HCT116 (cell line): ENCODE measurements around the gene SPTB. TPM values are rescaled to one million over a fixed set of nuclear protein-coding genes. Genes with fewer than 3 reads are reported as not detected.

ENCODE experiments used
- ATAC-seq: fragments of 200-7000 bp; cut with Tn5 transposase; 2 replicates; pipeline ENCODE4 v1.9.1; 2020; ENCODE audit warnings: mild to moderate bottlenecking, moderate library complexity
- BruUV-seq: library from RNA; stranded (reverse); fragments of 400-500 nt; replicated peaks from 2 replicates; lab custom pipeline; 2021; lab: Mats Ljungman, UMichigan
- CTCF ChIA-PET: fragments of 300-600 bp; sonication (Branson Sonifier 250); formaldehyde crosslinking; loops from one replicate; lab custom pipeline; 2021; ENCODE audit warnings: antibody characterized with exemption; lab: Charles Lee
- POLR2A ChIA-PET: fragments of 300-600, 350-600 bp; sonication (Branson Sonifier 250); formaldehyde crosslinking; loops from one replicate; lab custom pipeline; 2021; ENCODE audit warnings: antibody characterized with exemption; lab: Charles Lee
- RAD21 ChIA-PET, 2 experiments: fragments of 300-600 bp; sonication (Branson Sonifier 250); formaldehyde crosslinking; loops; one replicate each; lab custom pipeline; 2023; ENCODE audit warnings: low total read pairs in 2 of 2; ENCODE audit not compliant: uncharacterized antibody in 2 of 2, unreplicated experiment in 2 of 2, low non-redundant PET in 1 of 2; lab: Charles Lee
- DNase-seq: peaks from one replicate; pipeline ENCODE4 v3.0.0-alpha.2; 2010; ENCODE audit warnings: low read depth, low spot score
- H2AFZ ChIP-seq: fragments of 200-600 bp; shearing (Covaris generic), sonication (generic); 2 replicates; pipeline ENCODE4 v1.6.1; 2017; ENCODE audit warnings: low read depth, mixed run types, mixed read lengths, antibody characterized with exemption, low read length; ENCODE audit not compliant: poor library complexity, severe bottlenecking
- H3K27ac ChIP-seq: 2 replicates; pipeline ENCODE4 v1.5.1; 2012; ENCODE audit warnings: low read depth, low read length
- H3K27me3 ChIP-seq: fragments of 200-600 bp; sonication (generic); 2 replicates; pipeline ENCODE4 v1.6.1; 2016; ENCODE audit warnings: mixed run types, low read length, mixed read lengths; ENCODE audit not compliant: insufficient read depth
- H3K36me3 ChIP-seq, 2 experiments: fragments of 200-500 bp in 1 of 2; fragments of 200-600 bp in 1 of 2; sonication (Bioruptor generic) in 1 of 2; sonication (generic) in 1 of 2; 2 replicates each; pipeline versions ENCODE4 v1.5.1 to v1.6.1; 2014 to 2016; ENCODE audit warnings: low read length in 2 of 2, inconsistent platforms in 1 of 2, mixed read lengths in 1 of 2, mixed run types in 1 of 2; ENCODE audit not compliant: insufficient read depth in 2 of 2, control insufficient read depth in 1 of 2
- H3K4me1 ChIP-seq, 2 experiments: fragments of 200-600 bp in 1 of 2; sonication (generic) in 1 of 2; 2 replicates each; pipeline versions ENCODE4 v1.5.1 to v1.6.1; 2012 to 2017; ENCODE audit warnings: low read length in 2 of 2, inconsistent platforms in 1 of 2, mild to moderate bottlenecking in 1 of 2, mixed read lengths in 1 of 2, mixed run types in 1 of 2, moderate library complexity in 1 of 2; ENCODE audit not compliant: insufficient read depth in 2 of 2, control insufficient read depth in 1 of 2
- H3K4me2 ChIP-seq: fragments of 200-600 bp; sonication (generic); 2 replicates; pipeline ENCODE4 v1.6.1; 2017; ENCODE audit warnings: mixed run types, low read length, mixed read lengths
- H3K4me3 ChIP-seq, 2 experiments: fragments of 200-600 bp in 1 of 2; sonication (generic) in 1 of 2; replicated peaks in 1 of 2; 2 replicates each; pipeline ENCODE4 v1.5.1; 2011 to 2016; ENCODE audit warnings: low read length in 2 of 2, control low read depth in 1 of 2, low read depth in 1 of 2, mild to moderate bottlenecking in 1 of 2, mixed read lengths in 1 of 2, mixed run types in 1 of 2
- H3K79me2 ChIP-seq: fragments of 200-600 bp; sonication (generic); 2 replicates; pipeline ENCODE4 v1.6.1; 2017; ENCODE audit warnings: mild to moderate bottlenecking, mixed run types, low read length, moderate library complexity, mixed read lengths; ENCODE audit not compliant: insufficient read depth
- H3K9ac ChIP-seq: fragments of 200-600 bp; sonication (generic); 2 replicates; pipeline ENCODE4 v1.6.1; 2016; ENCODE audit warnings: low read length, mixed read lengths
- H3K9me2 ChIP-seq: fragments of 200-600 bp; sonication (generic), shearing (Covaris generic); 2 replicates; pipeline ENCODE4 v1.6.1; 2017; ENCODE audit warnings: mixed run types, mild to moderate bottlenecking, moderate library complexity; ENCODE audit not compliant: insufficient read depth
- H3K9me3 ChIP-seq, 2 experiments: fragments of 200-500 bp in 1 of 2; fragments of 200-600 bp in 1 of 2; sonication (Bioruptor generic) in 1 of 2; sonication (generic) in 1 of 2; 2 replicates each; pipeline ENCODE4 v1.6.1; 2014 to 2017; ENCODE audit warnings: low read length in 2 of 2, mixed read lengths in 2 of 2, inconsistent platforms in 1 of 2, low read depth in 1 of 2, mild to moderate bottlenecking in 1 of 2, mixed run types in 1 of 2, moderate library complexity in 1 of 2; ENCODE audit not compliant: control insufficient read depth in 1 of 2, insufficient read depth in 1 of 2
- H4K20me1 ChIP-seq: fragments of 200-600 bp; sonication (generic), shearing (Covaris generic); 2 replicates; pipeline ENCODE4 v1.6.1; 2017; ENCODE audit warnings: mixed run types, mild to moderate bottlenecking, moderate library complexity; ENCODE audit not compliant: insufficient read depth
- CTCF ChIP-seq, 3 experiments: fragments of 200-600 bp in 1 of 3; sonication (generic) in 1 of 3; IDR thresholded peaks in 2 of 3; conservative IDR thresholded peaks in 1 of 3; 2 replicates each; pipeline ENCODE4 v1.5.1; 2012 to 2017; ENCODE audit warnings: low read depth in 2 of 3, low read length in 2 of 3, antibody characterized with exemption in 1 of 3, borderline replicate concordance in 1 of 3, control low read depth in 1 of 3, mild to moderate bottlenecking in 1 of 3, mixed read lengths in 1 of 3, mixed run types in 1 of 3, moderate library complexity in 1 of 3; ENCODE audit not compliant: insufficient read depth in 1 of 3
- EZH2 ChIP-seq: fragments of 200-600 bp; sonication (generic); IDR thresholded peaks from 2 replicates; pipeline ENCODE4 v1.6.1; 2017; ENCODE audit warnings: antibody characterized with exemption, mixed run types
- JUND ChIP-seq: IDR thresholded peaks from 2 replicates; pipeline ENCODE4 v1.6.1; 2012
- SIN3A ChIP-seq: IDR thresholded peaks from 2 replicates; pipeline ENCODE4 v1.6.1; 2012; ENCODE audit warnings: low read depth
- TCF7L2 ChIP-seq: IDR thresholded peaks from 2 replicates; pipeline ENCODE4 v1.7.0; 2011; ENCODE audit warnings: borderline replicate concordance, inconsistent platforms; ENCODE audit not compliant: insufficient read depth, insufficient read length; ENCODE audit errors: extremely low read depth
- YY1 ChIP-seq: IDR thresholded peaks from 2 replicates; pipeline ENCODE4 v1.6.1; 2011; ENCODE audit warnings: low read length, low read depth, moderate library complexity, mild to moderate bottlenecking; ENCODE audit not compliant: insufficient replicate concordance; ENCODE audit errors: extremely low read depth
- ZBTB33 ChIP-seq: IDR thresholded peaks from 2 replicates; pipeline ENCODE4 v1.6.1; 2011; ENCODE audit warnings: mild to moderate bottlenecking, low read length, moderate library complexity; ENCODE audit not compliant: insufficient replicate concordance; ENCODE audit errors: extremely low read depth
- ZNF274 ChIP-seq: fragments of 200-500 bp; sonication (Bioruptor generic); IDR thresholded peaks from 2 replicates; pipeline ENCODE4 v1.6.1; 2014; ENCODE audit warnings: mild to moderate bottlenecking, low read depth, low read length, inconsistent platforms
- intact Hi-C: fragments of 100-400 bp; cut with micrococcal nuclease; formaldehyde crosslinking; loops from 2 replicates; pipeline ENCODE4 v1.10.0; 2022
- total RNA-seq: library from RNA; stranded (reverse); gene quantifications from one replicate; pipeline ENCODE4 v1.2.1, GENCODE V29; 2021; ENCODE audit not compliant: unreplicated experiment

Gene SPTB
- total RNA-seq, 1 experiment from 2014 or later = 4.2 TPM

DNA sequence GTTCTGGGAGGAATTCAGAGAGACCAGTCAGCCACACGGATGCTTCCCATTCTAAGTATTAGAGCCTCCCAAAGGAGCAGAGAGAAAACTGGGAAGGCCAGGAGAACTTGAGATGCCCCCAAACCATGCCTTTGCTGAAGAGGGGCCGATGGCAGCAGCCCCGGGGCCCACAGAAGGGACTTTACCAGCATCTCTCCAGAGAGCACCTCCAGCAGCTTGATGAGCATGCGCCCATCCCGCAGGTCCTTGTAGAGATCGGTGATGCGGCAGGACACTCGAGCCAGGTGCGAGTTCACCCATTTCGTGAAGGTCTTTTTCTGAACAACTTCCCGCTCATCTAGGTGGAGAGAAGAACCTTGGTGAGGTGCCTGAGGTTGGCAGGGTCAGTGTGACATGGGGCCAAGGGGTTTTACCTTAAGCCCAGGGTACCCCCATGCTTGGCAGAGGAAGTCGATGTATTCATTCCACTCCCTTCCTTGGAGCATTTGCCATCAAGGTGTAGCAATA is 74.9 kb downstream of the SPTB start:
- Histone ChIP-seq H3K9me3 (no peaks in the 10 kb centered on the region), H3K4me1 (peaks cover 7 to 30% of the 10 kb centered on the region in 2 experiments; a peak in 3 of 4 replicates), H3K79me2 (no peaks in the 10 kb centered on the region), H3K27ac (no peak overlapping the region), H4K20me1 (no peaks in the 10 kb centered on the region), H3K4me3 (no peak overlapping the region)
- ChIA-PET POLR2A (no interaction called here), RAD21 (no interaction called here), CTCF (no interaction called here)
- DNase-seq (no peak), ATAC-seq (no peak)
- intact Hi-C loops = loop anchor here (5.0 kb wide), 2 partner anchors 87 to 107 kb away; partner anchors contain the start of gene CHURC1
- no peak for TF ChIP-seq SIN3A
- no peak for TF ChIP-seq JUND
- no peak for TF ChIP-seq EZH2
- no peak for TF ChIP-seq CTCF (IDR thresholded peaks at IDR 0.05 in 2 of 3, conservative IDR thresholded peaks at IDR 0.05 in 1 of 3; ENCODE audit: borderline replicate concordance in 1 of 3, insufficient read depth in 1 of 3, low read depth in 2 of 3, low read length in 2 of 3)
- no peak for TF ChIP-seq ZBTB33
- no peak for TF ChIP-seq ZNF274
- no peak for TF ChIP-seq YY1
- no peak for TF ChIP-seq TCF7L2
- TF ChIP-seq, all 23 proteins: peak for 0
- Histone ChIP-seq H2AFZ (no peak overlapping the region), H3K9ac (no peak overlapping the region), H3K36me3 (no peaks in the 10 kb centered on the region), H3K9me2 (no peaks in the 10 kb centered on the region), H3K4me2 (no peak overlapping the region), H3K27me3 (no peaks in the 10 kb centered on the region)
- BruUV-seq = no TSS peak
